AG08396 (cell line): ENCODE results near the gene PRR14.
"Not testable (repeated sequence)": the region's sequence is repeated elsewhere in the genome, so short reads cannot be mapped to it uniquely, and the experiment has no call there.

ENCODE experiments used
- DNase-seq: peaks from one replicate; pipeline ENCODE4 v3.0.0; 2012; ENCODE audit warnings: low spot score, mixed read lengths

Gene PRR14

GRCh38 chr16:30632454-30632853 is 18.3 kb upstream of the PRR14 start:
- DNase-seq, result not testable (repeated sequence)

DNA sequence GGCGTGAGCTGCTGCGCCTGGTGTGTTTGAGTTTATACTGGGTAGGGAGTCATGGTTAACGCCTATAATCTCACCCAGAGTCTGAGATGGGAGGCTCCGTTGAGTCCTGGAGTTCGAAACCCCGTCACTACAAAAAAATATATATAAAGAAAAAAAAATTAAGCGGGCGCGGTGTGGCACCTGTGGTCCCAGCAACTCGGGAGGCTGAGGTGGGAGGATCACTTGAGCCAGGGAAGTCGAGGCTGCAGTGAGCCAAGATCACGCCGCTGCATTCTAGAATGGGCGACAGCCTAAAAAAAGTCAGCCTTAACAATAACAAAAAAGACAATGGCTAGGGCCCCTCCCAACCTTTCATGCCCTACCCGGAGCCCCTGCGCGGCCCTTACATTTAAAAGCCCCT is 17.2 kb upstream of the PRR14 start:
- no peak for DNase-seq

- DNase-seq, result no peak
These were observed 14.2 kb upstream of the PRR14 start for GRCh38 chr16:30636599-30636998.

GRCh38 chr16:30637139-30637538 is 13.6 kb upstream of the PRR14 start:
- not testable (repeated sequence) for DNase-seq

DNA sequence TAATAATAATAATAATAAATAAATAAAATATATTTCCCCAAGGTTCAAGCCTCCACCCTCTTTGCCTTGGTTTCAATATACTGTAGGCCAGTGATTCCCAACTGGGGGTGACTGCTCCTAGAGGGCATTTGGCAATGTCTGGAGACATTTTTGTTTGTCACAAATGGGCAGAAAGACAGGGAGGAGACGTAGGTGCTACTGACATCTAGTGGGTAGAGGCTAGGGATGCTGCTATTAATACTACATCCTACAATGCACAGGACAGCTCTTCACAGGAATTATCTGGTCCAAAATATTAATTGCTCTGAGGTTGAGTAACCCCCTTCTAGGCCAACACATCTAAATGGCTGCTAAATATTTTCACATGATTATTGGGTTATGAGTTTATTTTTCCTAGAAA is 12.8 kb upstream of the PRR14 start:
- DNase-seq, result no peak

DNA sequence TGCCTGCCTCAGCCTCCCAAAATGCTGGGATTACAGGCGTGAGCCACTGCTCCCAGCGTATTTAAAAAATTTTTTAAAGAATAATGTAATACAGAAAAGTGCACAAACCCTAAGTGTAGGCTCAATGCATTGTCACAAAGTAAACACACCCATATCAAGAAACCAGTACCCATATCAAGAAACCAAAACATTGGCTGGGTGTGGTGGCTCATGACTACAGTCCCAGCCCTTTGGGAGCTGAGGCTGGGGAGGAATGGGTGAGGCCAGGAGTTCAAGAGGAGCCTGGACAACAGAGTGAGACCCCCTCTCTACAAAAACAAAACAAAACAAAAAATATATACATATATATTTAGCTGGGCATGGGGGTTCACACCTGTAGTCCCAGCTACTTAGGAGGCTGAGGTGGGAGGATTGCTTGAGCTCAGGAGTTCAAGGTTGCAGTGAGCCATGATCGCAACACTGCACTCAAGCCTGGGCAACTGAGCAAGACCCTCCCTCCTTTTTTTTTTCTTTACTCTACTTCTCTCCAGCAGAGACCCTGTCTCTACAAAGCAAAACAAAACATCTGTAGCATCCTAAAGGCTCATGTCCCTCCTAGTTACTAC is 9.3 kb upstream of the PRR14 start:
- DNase-seq, result no peak

GRCh38 chr16:30644334-30644830 is 6.4 kb upstream of the PRR14 start:
- DNase-seq, result no peak

- no peak for DNase-seq
These were observed 5.0 kb upstream of the PRR14 start for GRCh38 chr16:30645727-30646126.

DNA sequence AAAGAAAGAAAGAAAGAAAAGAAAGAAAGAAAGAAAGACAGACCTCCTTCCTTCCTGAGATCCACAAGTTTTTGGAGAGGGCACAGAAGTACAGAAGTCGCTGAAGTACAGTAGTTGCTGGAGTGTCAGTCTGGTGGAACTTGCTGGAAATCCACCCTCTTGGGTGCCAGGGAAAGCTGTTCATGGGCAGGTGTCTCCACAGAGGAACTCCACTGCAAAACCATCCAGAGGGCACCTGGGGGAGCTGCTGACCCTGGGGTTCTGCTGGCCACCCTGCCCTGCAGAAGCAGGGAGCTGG is 3.5 kb upstream of the PRR14 start:
- DNase-seq, result no peak

GRCh38 chr16:30649725-30650368 is 913 bp upstream of the PRR14 start:
- no peak for DNase-seq

DNA sequence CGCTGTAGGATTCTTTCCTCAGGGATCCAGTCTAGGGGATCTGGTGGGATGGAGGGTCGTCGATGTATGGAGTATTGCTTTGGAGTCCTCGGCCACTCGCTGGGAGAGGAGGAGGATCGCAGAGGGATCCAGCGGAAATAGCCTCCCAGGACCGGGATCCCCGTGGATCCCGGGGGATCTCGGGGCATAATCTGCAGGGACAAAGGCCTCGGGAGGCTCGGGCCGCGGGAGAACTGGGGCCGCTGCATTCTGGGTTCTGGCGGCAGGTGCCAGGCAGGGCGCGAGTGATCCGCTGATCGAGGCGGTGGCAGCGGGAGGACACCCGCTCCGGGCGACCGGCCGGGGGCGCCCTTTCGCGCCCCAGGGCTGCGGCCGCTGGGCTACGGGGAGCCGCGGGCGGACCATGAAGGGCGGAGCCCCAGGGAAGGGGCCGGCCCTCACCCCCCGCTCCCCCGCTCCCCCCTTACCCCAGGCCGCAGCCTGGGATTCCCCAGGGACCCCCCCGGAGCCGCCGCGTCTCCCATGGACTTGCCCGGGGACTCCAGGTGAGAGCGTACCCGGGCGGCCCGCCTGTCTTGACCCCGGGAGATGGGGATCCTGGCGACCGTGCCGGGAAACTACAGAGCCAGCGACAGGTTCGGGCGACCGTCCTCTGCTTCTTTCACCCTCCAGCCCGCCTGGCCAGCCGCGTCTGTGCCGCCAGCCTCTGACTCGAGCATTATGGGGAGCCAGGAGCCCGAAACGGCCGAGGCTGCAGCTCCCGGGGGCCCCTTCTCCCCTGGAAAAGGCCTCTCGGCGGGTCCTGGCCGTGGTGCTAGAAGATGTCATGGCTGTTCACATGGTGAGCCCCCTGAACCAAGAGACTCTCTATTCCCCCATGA is 604 bp downstream of the PRR14 start:
- DNase-seq, result peak; percentile 87

GRCh38 chr16:30652005-30652296 is 1.2 kb downstream of the PRR14 start:
- no peak for DNase-seq

- DNase-seq, result no peak
These were observed 2.0 kb downstream of the PRR14 start for GRCh38 chr16:30652718-30653117.

DNA sequence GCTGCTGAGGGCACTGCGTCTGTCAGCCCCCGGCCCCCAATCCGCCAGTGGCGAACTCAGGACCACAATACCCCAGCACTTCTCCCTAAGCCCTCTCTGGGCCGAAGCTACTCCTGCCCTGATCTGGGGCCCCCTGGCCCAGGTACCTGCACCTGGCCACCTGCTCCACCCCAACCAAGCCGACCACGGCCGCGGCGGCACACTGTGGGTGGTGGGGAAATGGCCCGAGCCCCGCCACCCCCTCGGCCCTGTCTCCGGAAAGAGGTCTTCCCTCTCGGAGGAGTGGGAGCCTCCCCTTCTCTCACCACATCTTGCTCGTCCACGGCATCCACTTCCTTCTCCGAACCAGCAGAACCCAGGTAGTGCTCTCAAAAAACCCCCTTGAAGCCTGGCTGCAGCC is 4.1 kb downstream of the PRR14 start:
- no peak for DNase-seq

DNA sequence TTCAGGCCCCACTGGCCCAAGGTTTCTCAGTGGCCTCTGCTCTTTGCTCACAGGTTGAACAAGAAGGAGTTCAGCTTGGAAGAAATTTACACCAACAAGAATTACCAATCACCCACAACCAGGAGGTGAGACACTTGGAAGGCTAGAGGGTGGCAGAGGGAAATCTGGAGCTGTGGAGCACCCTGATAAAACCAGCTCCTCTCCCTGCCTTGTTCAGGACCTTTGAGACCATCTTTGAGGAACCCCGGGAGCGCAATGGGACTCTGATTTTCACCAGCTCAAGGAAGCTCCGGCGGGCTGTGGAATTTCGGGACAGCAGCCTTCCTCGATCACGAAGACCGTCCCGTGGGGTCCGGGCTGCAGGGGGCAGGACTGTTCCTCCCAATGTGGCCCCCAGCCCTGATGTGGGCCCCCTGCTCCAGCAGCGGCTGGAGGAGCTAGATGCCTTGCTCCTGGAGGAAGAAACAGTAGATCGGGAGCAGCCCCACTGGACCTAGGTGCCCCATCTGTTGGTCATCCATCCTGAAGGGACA is 5.1 kb downstream of the PRR14 start:
- DNase-seq, result no peak

DNA sequence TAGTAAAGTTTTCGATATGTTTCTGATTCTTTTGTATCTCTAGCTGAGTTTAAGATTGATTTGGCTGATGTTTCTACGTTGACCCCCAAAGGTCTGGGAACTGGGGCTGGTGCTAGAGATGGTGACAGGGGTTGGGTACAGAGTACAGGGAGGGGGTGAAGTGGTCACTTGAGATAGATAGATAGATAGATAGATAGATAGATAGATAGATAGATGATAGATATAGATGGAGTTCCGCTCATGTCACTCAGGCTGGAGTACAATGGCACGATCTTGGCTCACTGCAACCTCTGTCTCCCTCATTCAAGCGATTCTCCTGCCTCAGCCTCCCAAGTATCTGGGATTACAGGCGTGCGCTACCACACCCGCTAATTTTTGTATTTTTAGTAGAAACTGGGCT is 5.6 kb downstream of the PRR14 start:
- DNase-seq, result no peak

GRCh38 chr16:30656974-30657865 is 6.5 kb downstream of the PRR14 start:
- no peak for DNase-seq

- DNase-seq, result peak; percentile 98
These were observed 7.3 kb downstream of the PRR14 start, which contains the start of gene FBRS for GRCh38 chr16:30657866-30658730. FBRS (plus strand) TSS chr16:30658431; CDS start chr16:30659519, 1,088 bp downstream.

GRCh38 chr16:30658731-30659506 is 8.2 kb downstream of the PRR14 start:
- DNase-seq, result peak; percentile 91
